Activated naive CD4-positive, alpha-beta T cell treated with anti-CD3 and anti-CD28 coated beads, Interleukin-2, amount 50 U/mL, for 24 hours (primary cell): ENCODE results near the gene VTI1A.
"Not testable (repeated sequence)": the region's sequence is repeated elsewhere in the genome, so short reads cannot be mapped to it uniquely, and the experiment has no call there.

Experiments used
- H3K27ac Mint-ChIP-seq: one replicate; pipeline ENCODE4 v1.8.0; 2021; ENCODE audit warnings: mild to moderate bottlenecking, mixed read lengths
- H3K27me3 Mint-ChIP-seq: one replicate; pipeline ENCODE4 v1.8.0; 2021; ENCODE audit warnings: mixed read lengths
- H3K36me3 Mint-ChIP-seq: one replicate; pipeline ENCODE4 v1.8.0; 2021; ENCODE audit warnings: mixed read lengths
- H3K4me1 Mint-ChIP-seq: one replicate; pipeline ENCODE4 v1.8.0; 2021; ENCODE audit warnings: mixed read lengths
- H3K4me3 Mint-ChIP-seq: one replicate; pipeline ENCODE4 v1.8.0; 2021; ENCODE audit warnings: mild to moderate bottlenecking, mixed read lengths
- H3K9me3 Mint-ChIP-seq: one replicate; pipeline ENCODE4 v1.8.0; 2021; ENCODE audit warnings: mixed read lengths

Gene VTI1A

GRCh38 chr10:112565434-112566053, 118.5 kb downstream of the VTI1A start:
- Mint-ChIP-seq H3K27ac (no peak overlapping the region), H3K4me3 (no peak overlapping the region), H3K4me1 (no peaks in the 10 kb centered on the region), H3K9me3 (no peaks in the 10 kb centered on the region), H3K27me3 (no peaks in the 10 kb centered on the region), H3K36me3 (peaks cover 4% of the 10 kb centered on the region)

GRCh38 chr10:112570585-112570984, 123.6 kb downstream of the VTI1A start:
- no peak overlapping the region for H3K27ac Mint-ChIP-seq
- no peak overlapping the region for H3K4me3 Mint-ChIP-seq
- H3K36me3 Mint-ChIP-seq: peaks cover 11% of the 10 kb centered on the region
- H3K9me3 Mint-ChIP-seq: peaks cover 9% of the 10 kb centered on the region
- no peaks in the 10 kb centered on the region for H3K4me1 Mint-ChIP-seq
- H3K27me3 Mint-ChIP-seq: no peaks in the 10 kb centered on the region

GRCh38 chr10:112579578-112579977, 132.6 kb downstream of the VTI1A start:
- H3K36me3 Mint-ChIP-seq: peaks cover 18% of the 10 kb centered on the region
- no peaks in the 10 kb centered on the region for H3K27me3 Mint-ChIP-seq
- H3K27ac Mint-ChIP-seq: no peak overlapping the region
- H3K9me3 Mint-ChIP-seq: no peaks in the 10 kb centered on the region
- H3K4me3 Mint-ChIP-seq: no peak overlapping the region
- no peaks in the 10 kb centered on the region for H3K4me1 Mint-ChIP-seq

DNA sequence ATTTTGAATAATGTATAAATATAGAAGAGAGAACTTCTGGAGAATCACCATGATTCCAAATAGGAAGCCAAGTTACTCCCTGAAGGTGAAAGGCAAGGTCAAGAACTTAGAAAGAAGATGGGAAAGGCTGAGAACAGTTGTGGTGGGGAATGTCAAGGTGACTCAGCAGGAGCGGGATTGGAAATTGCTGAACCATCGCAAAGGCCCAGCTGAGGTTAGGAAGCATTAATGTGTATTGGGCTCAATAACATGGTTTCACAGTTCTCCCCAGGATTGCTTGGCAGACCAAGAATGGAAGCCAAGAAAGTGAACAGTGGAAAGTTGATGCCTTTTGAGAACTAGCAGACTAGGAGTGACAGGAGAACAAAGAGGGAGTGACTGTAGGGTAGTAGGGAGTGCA, 133.3 kb downstream of the VTI1A start:
- no peaks in the 10 kb centered on the region for H3K27me3 Mint-ChIP-seq
- H3K9me3 Mint-ChIP-seq: no peaks in the 10 kb centered on the region
- no peak overlapping the region for H3K27ac Mint-ChIP-seq
- H3K4me1 Mint-ChIP-seq: no peaks in the 10 kb centered on the region
- peaks cover 18% of the 10 kb centered on the region for H3K36me3 Mint-ChIP-seq
- no peak overlapping the region for H3K4me3 Mint-ChIP-seq

DNA sequence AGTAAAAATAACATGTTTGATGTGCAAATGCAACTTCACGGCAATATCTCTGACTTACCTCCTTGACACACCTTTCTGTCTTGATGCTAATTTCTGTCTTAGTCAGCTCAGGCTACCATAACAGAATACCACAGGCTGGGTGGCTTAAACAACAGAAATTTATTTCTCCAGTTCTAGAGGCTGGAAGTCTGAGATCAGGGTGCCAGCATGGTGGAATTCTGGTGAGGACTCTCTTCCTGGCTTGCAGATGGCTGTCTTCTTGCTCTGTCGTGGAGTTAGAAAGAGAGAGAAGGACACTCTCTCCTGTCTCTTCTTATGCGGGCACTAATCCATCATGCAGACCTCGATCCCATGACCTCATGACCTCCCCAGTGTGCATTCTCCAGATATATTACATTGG, 134.9 kb downstream of the VTI1A start:
- Mint-ChIP-seq H3K4me1 (no peaks in the 10 kb centered on the region), H3K4me3 (no peak overlapping the region), H3K36me3 (peaks cover 21% of the 10 kb centered on the region), H3K27me3 (no peaks in the 10 kb centered on the region), H3K27ac (no peak overlapping the region), H3K9me3 (no peaks in the 10 kb centered on the region)

- H3K4me1 Mint-ChIP-seq: no peaks in the 10 kb centered on the region
- no peaks in the 10 kb centered on the region for H3K9me3 Mint-ChIP-seq
- H3K4me3 Mint-ChIP-seq: no peak overlapping the region
- peaks cover 17% of the 10 kb centered on the region for H3K36me3 Mint-ChIP-seq
- no peak overlapping the region for H3K27ac Mint-ChIP-seq
- no peaks in the 10 kb centered on the region for H3K27me3 Mint-ChIP-seq
Observed at GRCh38 chr10:112583236-112583939, 136.4 kb downstream of the VTI1A start.

DNA sequence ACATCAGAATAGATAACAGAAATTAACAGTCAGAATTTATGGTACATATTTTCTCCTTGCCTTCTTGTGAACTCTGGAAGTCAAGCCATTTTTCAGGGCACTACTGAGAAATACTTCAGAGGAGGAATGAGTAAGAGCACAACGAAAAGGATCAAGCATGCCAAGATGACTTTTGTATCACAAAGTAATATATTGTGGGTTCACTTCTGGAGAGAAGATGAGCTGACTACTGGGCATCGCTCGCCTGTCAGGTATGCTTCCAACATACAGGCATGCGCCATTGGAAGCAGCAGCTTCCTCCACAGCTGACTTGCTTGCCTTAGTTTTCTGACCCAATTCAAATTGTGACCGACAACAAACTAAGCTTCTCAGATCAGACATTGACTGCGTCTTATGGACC, 137.3 kb downstream of the VTI1A start:
- Mint-ChIP-seq H3K27ac (no peak overlapping the region), H3K27me3 (no peaks in the 10 kb centered on the region), H3K4me1 (no peaks in the 10 kb centered on the region), H3K4me3 (no peak overlapping the region), H3K36me3 (peaks cover 18% of the 10 kb centered on the region), H3K9me3 (no peaks in the 10 kb centered on the region)

GRCh38 chr10:112585126-112585525, 138.1 kb downstream of the VTI1A start:
- Mint-ChIP-seq H3K36me3 (peaks cover 17% of the 10 kb centered on the region), H3K9me3 (no peaks in the 10 kb centered on the region), H3K4me3 (no peak overlapping the region)

DNA sequence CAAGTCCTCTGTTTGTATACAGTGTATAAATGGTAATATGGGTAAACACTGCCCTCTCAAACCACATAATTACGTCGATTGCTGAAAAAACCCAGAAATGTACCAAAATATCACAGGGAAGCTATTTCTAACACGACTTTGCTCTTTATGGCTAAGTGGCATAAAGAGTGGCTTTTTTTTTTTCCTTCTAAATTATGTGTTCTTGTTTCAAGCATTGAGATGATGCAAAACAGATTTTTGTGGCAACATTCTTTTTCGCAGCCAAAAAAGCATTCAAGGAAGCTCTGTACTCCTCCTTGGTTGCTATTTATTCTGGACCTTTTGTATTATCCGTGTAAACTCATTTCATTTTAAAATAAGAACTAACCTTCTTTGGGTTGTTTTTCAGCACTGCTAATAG, 138.9 kb downstream of the VTI1A start:
- Mint-ChIP-seq H3K36me3 (peaks cover 13% of the 10 kb centered on the region), H3K9me3 (no peaks in the 10 kb centered on the region), H3K27me3 (no peaks in the 10 kb centered on the region), H3K4me3 (no peak overlapping the region), H3K27ac (no peak overlapping the region), H3K4me1 (no peaks in the 10 kb centered on the region)

More at GRCh38 chr10:112585126-112585525, 138.1 kb downstream of the VTI1A start:
- H3K27ac Mint-ChIP-seq: no peak overlapping the region
- H3K27me3 Mint-ChIP-seq: no peaks in the 10 kb centered on the region
- no peaks in the 10 kb centered on the region for H3K4me1 Mint-ChIP-seq

- Mint-ChIP-seq H3K4me1 (no peaks in the 10 kb centered on the region), H3K27ac (no peak overlapping the region), H3K9me3 (no peaks in the 10 kb centered on the region), H3K27me3 (no peaks in the 10 kb centered on the region), H3K36me3 (peaks cover 20% of the 10 kb centered on the region), H3K4me3 (no peak overlapping the region)
Observed at GRCh38 chr10:112587729-112588128, 140.7 kb downstream of the VTI1A start.

GRCh38 chr10:112588225-112588990, 141.4 kb downstream of the VTI1A start:
- Mint-ChIP-seq H3K27me3 (no peaks in the 10 kb centered on the region), H3K4me3 (no peak overlapping the region), H3K4me1 (no peaks in the 10 kb centered on the region), H3K36me3 (peaks cover 21% of the 10 kb centered on the region), H3K27ac (no peak overlapping the region), H3K9me3 (no peaks in the 10 kb centered on the region)

- Mint-ChIP-seq H3K27ac (no peak overlapping the region), H3K9me3 (no peaks in the 10 kb centered on the region), H3K27me3 (no peaks in the 10 kb centered on the region), H3K4me1 (no peaks in the 10 kb centered on the region), H3K4me3 (no peak overlapping the region), H3K36me3 (peaks cover 19% of the 10 kb centered on the region)
Observed at GRCh38 chr10:112589081-112589480, 142.1 kb downstream of the VTI1A start.

DNA sequence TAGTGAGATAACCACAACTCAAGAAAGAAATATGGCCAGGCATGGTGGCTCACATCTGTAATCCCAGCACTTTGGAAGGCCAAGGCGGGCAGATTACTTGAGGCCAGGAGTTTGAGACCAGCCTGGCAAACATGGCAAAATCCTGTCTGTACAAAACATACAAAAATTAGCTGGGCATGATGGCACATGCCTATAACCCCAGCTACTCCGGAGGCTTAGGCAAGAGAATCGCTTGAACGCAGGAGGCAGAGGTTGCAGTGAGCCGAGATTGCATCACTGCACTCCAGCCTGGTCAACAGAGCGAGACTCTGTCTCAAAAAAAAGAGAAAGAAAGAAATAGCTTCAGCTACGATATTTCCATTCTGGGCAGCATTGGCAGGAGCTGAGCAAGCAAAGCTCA, 143.8 kb downstream of the VTI1A start:
- H3K27ac Mint-ChIP-seq, H3K4me1 Mint-ChIP-seq, H3K4me3 Mint-ChIP-seq, H3K27me3 Mint-ChIP-seq, H3K9me3 Mint-ChIP-seq: not testable (repeated sequence)
- H3K36me3 Mint-ChIP-seq: peaks cover 20% of the 10 kb centered on the region

- Mint-ChIP-seq H3K27me3 (no peaks in the 10 kb centered on the region), H3K9me3 (no peaks in the 10 kb centered on the region), H3K4me1 (no peaks in the 10 kb centered on the region), H3K27ac (no peak overlapping the region), H3K4me3 (no peak overlapping the region), H3K36me3 (peaks cover 18% of the 10 kb centered on the region)
Observed at GRCh38 chr10:112593023-112593422, 146.0 kb downstream of the VTI1A start.

DNA sequence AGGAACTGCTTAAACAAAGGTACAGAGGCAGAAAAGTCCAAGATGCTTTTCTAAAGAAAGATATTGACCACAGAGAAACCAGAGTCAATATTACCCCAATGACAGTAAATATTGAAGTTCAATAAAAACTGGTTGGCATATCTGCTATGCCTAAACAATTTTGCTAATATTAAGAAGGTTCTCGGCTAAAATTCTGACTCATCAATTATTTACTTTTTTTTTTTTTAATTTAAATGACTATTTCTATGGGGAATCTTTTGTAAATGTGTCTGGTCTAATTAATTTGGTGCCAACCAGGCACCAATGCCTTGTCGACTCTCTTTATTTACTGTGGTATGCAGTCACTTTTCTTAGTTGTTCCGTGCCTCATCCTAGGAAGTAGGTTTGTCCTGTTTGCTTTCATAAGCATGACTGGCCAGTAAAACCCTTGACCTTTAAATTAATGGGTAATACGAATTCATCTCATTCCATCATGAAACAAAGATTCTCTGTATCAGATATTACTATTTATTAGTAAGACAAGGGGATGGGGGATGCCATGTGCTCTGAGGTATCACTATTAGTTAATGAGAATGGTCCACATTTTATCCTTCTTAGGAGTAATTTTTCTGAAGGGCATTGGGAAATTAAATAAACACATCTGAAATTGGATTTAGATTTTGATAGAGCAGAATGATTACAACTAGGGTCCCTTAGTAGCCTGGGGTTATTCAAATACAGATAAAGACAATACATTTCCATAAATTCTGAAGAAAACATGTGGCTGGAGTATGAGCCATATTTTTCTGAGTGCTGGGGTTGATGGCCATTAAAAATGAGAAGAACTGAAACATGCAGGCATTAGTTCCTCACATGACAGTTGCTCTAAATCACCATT, 154.4 kb downstream of the VTI1A start:
- no peaks in the 10 kb centered on the region for H3K9me3 Mint-ChIP-seq
- no peak overlapping the region for H3K27ac Mint-ChIP-seq
- no peaks in the 10 kb centered on the region for H3K4me1 Mint-ChIP-seq
- peaks cover 22% of the 10 kb centered on the region for H3K36me3 Mint-ChIP-seq
- H3K4me3 Mint-ChIP-seq: no peak overlapping the region
- H3K27me3 Mint-ChIP-seq: no peaks in the 10 kb centered on the region
